Peyer's patch (tissue), 4 donors: ENCODE measurements around the gene SDC4.

ENCODE experiments used
- POLR2A ChIP-seq, 2 donors: fragments of 450-650 bp; IDR thresholded peaks; one replicate each; pipeline ENCODE4 v1.5.1; 2017; ENCODE audit warnings: antibody characterized with exemption in 2 of 2, mild to moderate bottlenecking in 2 of 2, moderate library complexity in 2 of 2
- TF ChIP-seq, protein P1 (sequence below), 6 experiments: fragments of 450-650 bp in 4 of 6; fragments of 200-600 bp in 2 of 6; sonication (generic) in 1 of 6; IDR thresholded peaks; one replicate each; pipeline ENCODE4 v1.5.1; 2017 to 2019; ENCODE audit warnings: antibody characterized with exemption in 6 of 6, mild to moderate bottlenecking in 3 of 6, moderate library complexity in 1 of 6

GRCh38 chr20:45350217-45350616 is 2.0 kb upstream of the SDC4 start:
- TF ChIP-seq, protein P1, sequence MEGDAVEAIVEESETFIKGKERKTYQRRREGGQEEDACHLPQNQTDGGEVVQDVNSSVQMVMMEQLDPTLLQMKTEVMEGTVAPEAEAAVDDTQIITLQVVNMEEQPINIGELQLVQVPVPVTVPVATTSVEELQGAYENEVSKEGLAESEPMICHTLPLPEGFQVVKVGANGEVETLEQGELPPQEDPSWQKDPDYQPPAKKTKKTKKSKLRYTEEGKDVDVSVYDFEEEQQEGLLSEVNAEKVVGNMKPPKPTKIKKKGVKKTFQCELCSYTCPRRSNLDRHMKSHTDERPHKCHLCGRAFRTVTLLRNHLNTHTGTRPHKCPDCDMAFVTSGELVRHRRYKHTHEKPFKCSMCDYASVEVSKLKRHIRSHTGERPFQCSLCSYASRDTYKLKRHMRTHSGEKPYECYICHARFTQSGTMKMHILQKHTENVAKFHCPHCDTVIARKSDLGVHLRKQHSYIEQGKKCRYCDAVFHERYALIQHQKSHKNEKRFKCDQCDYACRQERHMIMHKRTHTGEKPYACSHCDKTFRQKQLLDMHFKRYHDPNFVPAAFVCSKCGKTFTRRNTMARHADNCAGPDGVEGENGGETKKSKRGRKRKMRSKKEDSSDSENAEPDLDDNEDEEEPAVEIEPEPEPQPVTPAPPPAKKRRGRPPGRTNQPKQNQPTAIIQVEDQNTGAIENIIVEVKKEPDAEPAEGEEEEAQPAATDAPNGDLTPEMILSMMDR (IDR thresholded peaks at IDR 0.05): no peak
- no peak for TF ChIP-seq POLR2A (IDR thresholded peaks at IDR 0.05)
